NCI-H2227 (cell line): ENCODE results near the gene SHISA9.

ENCODE experiments used
- DNase-seq: peaks from one replicate; lab custom pipeline; 2025; ENCODE audit not compliant: unreplicated experiment; lab: John Stamatoyannopoulos, UW

The SHISA9 gene

GRCh38 chr16:13110124-13110796 lies 208.9 kb downstream of the SHISA9 start:
- DNase-seq = no peak

GRCh38 chr16:13111747-13112146 lies 210.3 kb downstream of the SHISA9 start:
- DNase-seq = no peak

GRCh38 chr16:13113741-13114140 lies 212.3 kb downstream of the SHISA9 start:
- no peak for DNase-seq

GRCh38 chr16:13118091-13118490 lies 216.7 kb downstream of the SHISA9 start:
- no peak for DNase-seq

- no peak for DNase-seq
Observed at GRCh38 chr16:13120091-13120490, 218.7 kb downstream of the SHISA9 start.

GRCh38 chr16:13120557-13120956 lies 219.2 kb downstream of the SHISA9 start:
- no peak for DNase-seq

- DNase-seq = no peak
Observed at GRCh38 chr16:13123991-13124390, 222.6 kb downstream of the SHISA9 start.

GRCh38 chr16:13127144-13127543 lies 225.7 kb downstream of the SHISA9 start:
- DNase-seq = no peak

- DNase-seq = no peak
Observed at GRCh38 chr16:13130586-13130985, 229.2 kb downstream of the SHISA9 start.

- no peak for DNase-seq
Observed at GRCh38 chr16:13134836-13135235, 233.4 kb downstream of the SHISA9 start.

- no peak for DNase-seq
Observed at GRCh38 chr16:13136901-13137300, 235.5 kb downstream of the SHISA9 start.

- DNase-seq = no peak
Observed at GRCh38 chr16:13138528-13138927, 237.1 kb downstream of the SHISA9 start.

GRCh38 chr16:13139661-13140241 lies 238.4 kb downstream of the SHISA9 start:
- DNase-seq = no peak

GRCh38 chr16:13143551-13143950 lies 242.2 kb downstream of the SHISA9 start:
- DNase-seq = no peak

- DNase-seq = no peak
Observed at GRCh38 chr16:13146829-13147228, 245.4 kb downstream of the SHISA9 start.

GRCh38 chr16:13148294-13148693 lies 246.9 kb downstream of the SHISA9 start:
- DNase-seq = no peak

- no peak for DNase-seq
Observed at GRCh38 chr16:13148836-13149235, 247.4 kb downstream of the SHISA9 start.

- no peak for DNase-seq
Observed at GRCh38 chr16:13150181-13150885, 248.9 kb downstream of the SHISA9 start.

- no peak for DNase-seq
Observed at GRCh38 chr16:13153696-13154095, 252.3 kb downstream of the SHISA9 start.

- no peak for DNase-seq
Observed at GRCh38 chr16:13154799-13155198, 253.4 kb downstream of the SHISA9 start.

- no peak for DNase-seq
Observed at GRCh38 chr16:13155377-13155776, 254.0 kb downstream of the SHISA9 start.

- DNase-seq = no peak
Observed at GRCh38 chr16:13155780-13156179, 254.4 kb downstream of the SHISA9 start.
